Chondrocyte (in vitro differentiated cells): ENCODE results near the gene FBXL2. TPM values are rescaled to one million over a fixed set of nuclear protein-coding genes. Genes with fewer than 3 reads are reported as not detected.
"Not testable (repeated sequence)": the region's sequence is repeated elsewhere in the genome, so short reads cannot be mapped to it uniquely, and the experiment has no call there.

Experiments used
- DNase-seq: peaks from one replicate; pipeline ENCODE4 v3.0.0; 2021; ENCODE audit warnings: mixed read lengths, low spot score
- H3K27ac Mint-ChIP-seq: one replicate; pipeline ENCODE4 v1.8.0; 2021; ENCODE audit warnings: mild to moderate bottlenecking, moderate library complexity, mixed read lengths; ENCODE audit not compliant: unreplicated experiment
- H3K27me3 Mint-ChIP-seq: 2 replicates; pipeline ENCODE4 v1.8.0; 2021; ENCODE audit warnings: low read depth, mixed read lengths
- H3K36me3 Mint-ChIP-seq: 2 replicates; pipeline ENCODE4 v1.8.0; 2021; ENCODE audit warnings: low read depth, mixed read lengths
- H3K4me1 Mint-ChIP-seq: 2 replicates; pipeline ENCODE4 v1.8.0; 2021; ENCODE audit warnings: low read depth, mild to moderate bottlenecking, mixed read lengths
- H3K4me3 Mint-ChIP-seq: one replicate; pipeline ENCODE4 v1.8.0; 2021; ENCODE audit warnings: mild to moderate bottlenecking, moderate library complexity, mixed read lengths; ENCODE audit not compliant: unreplicated experiment
- H3K9me3 Mint-ChIP-seq: 2 replicates; pipeline ENCODE4 v1.8.0; 2021; ENCODE audit warnings: low read depth, mixed read lengths
- total RNA-seq: library from RNA; stranded (reverse); gene quantifications from 3 replicates; pipeline ENCODE4 v1.2.1, GENCODE V29; 2021
- TF ChIP-seq, protein P1 (sequence below): fragments of 200-600 bp; sonication (generic); IDR thresholded peaks from 2 replicates; pipeline ENCODE4 v1.5.0; 2021; ENCODE audit warnings: antibody characterized with exemption, mild to moderate bottlenecking, moderate library complexity

The FBXL2 gene
- total RNA-seq, 1 donor from 2014 or later, result 22.2 TPM

GRCh38 chr3:33398410-33398809 is 121.2 kb downstream of the FBXL2 start:
- Mint-ChIP-seq H3K27ac (no peak overlapping the region), H3K36me3 (peaks cover 26% of the 10 kb centered on the region), H3K27me3 (no peaks in the 10 kb centered on the region), H3K4me1 (peaks cover 46% of the 10 kb centered on the region), H3K9me3 (no peaks in the 10 kb centered on the region), H3K4me3 (no peak overlapping the region)
- TF ChIP-seq, protein P1, sequence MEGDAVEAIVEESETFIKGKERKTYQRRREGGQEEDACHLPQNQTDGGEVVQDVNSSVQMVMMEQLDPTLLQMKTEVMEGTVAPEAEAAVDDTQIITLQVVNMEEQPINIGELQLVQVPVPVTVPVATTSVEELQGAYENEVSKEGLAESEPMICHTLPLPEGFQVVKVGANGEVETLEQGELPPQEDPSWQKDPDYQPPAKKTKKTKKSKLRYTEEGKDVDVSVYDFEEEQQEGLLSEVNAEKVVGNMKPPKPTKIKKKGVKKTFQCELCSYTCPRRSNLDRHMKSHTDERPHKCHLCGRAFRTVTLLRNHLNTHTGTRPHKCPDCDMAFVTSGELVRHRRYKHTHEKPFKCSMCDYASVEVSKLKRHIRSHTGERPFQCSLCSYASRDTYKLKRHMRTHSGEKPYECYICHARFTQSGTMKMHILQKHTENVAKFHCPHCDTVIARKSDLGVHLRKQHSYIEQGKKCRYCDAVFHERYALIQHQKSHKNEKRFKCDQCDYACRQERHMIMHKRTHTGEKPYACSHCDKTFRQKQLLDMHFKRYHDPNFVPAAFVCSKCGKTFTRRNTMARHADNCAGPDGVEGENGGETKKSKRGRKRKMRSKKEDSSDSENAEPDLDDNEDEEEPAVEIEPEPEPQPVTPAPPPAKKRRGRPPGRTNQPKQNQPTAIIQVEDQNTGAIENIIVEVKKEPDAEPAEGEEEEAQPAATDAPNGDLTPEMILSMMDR, result no peak
- DNase-seq, result no peak

DNA sequence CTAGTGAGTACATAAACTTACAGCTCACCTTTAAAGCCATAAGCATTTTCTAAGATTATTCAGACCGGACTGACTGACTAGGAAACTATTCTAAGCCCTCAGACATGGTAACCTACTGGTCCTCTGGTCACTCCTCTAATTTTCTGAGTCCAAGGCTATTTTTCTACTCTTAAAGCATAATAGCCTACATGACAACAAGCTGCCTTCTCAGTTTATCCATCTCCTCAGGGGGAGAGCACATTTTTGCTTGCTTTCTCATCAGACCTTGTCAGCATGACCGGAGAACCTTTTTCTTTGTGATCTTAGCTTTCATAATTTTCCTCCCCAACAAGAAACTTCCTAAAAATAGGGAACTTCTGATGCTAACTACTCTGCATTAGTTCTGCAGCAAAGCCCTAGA is 124.5 kb downstream of the FBXL2 start:
- Mint-ChIP-seq H3K4me3 (no peak overlapping the region), H3K4me1 (peaks cover 25% of the 10 kb centered on the region), H3K36me3 (peaks cover 20% of the 10 kb centered on the region), H3K9me3 (no peaks in the 10 kb centered on the region), H3K27me3 (no peaks in the 10 kb centered on the region), H3K27ac (peak overlapping the region; percentile 10)
- TF ChIP-seq, protein P1, result no peak
- no peak for DNase-seq

- no peaks in the 10 kb centered on the region for H3K9me3 Mint-ChIP-seq
- no peak for DNase-seq
- TF ChIP-seq, protein P1, result no peak
- peaks cover 19% of the 10 kb centered on the region for H3K36me3 Mint-ChIP-seq
- H3K27ac Mint-ChIP-seq, result peak overlapping the region; percentile 85
- H3K4me1 Mint-ChIP-seq, result peaks cover 23% of the 10 kb centered on the region
- H3K4me3 Mint-ChIP-seq, result no peak overlapping the region
- H3K27me3 Mint-ChIP-seq, result no peaks in the 10 kb centered on the region
Observed at GRCh38 chr3:33402936-33403335, 125.7 kb downstream of the FBXL2 start.

DNA sequence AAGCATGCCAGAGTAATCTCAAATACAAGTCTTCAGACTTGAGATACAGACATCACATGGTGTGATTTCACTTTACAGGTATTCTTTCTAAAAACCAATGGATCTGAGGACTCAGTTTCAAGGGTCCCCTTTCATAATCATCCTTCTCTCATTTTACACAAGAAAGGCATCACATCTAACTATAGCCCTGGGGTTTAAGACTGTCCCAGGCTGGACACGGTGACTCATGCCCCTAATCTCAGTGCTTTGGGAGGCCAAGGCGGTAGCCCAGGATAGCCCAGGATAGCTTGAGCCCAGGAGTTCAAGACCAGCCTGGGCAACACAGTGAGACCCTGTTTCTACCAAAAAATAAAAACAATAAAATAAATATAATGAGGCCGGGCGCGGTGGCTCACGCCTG is 126.5 kb downstream of the FBXL2 start:
- H3K4me1 Mint-ChIP-seq, result peaks cover 23% of the 10 kb centered on the region
- no peak overlapping the region for H3K4me3 Mint-ChIP-seq
- TF ChIP-seq, protein P1, result no peak
- DNase-seq, result no peak
- no peaks in the 10 kb centered on the region for H3K9me3 Mint-ChIP-seq
- no peak overlapping the region for H3K27ac Mint-ChIP-seq
- no peaks in the 10 kb centered on the region for H3K27me3 Mint-ChIP-seq
- peaks cover 22% of the 10 kb centered on the region for H3K36me3 Mint-ChIP-seq

DNA sequence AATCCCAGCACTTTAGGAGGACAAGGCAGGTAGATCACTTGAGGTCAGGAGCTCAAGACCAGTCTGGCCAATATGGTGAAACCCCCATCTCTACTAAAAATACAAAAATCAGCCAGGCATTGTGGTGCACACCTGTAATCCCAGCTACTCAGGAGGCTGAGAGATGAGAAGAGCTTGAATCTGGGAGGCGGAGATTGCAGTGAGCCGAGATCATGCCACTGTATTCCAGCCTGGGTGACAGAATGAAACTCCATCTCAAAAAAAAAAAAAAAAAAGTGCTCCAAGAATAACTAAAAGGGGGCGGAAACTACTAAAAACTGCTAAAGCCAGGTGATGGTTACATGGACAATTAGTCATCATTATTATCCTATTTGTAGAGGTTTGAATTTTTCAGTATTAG is 133.6 kb downstream of the FBXL2 start:
- Mint-ChIP-seq H3K27ac (peak overlapping the region; percentile 22), H3K36me3 (peaks cover 35% of the 10 kb centered on the region)
- not testable (repeated sequence) for H3K4me3 Mint-ChIP-seq, H3K27me3 Mint-ChIP-seq, H3K9me3 Mint-ChIP-seq, DNase-seq, H3K4me1 Mint-ChIP-seq

GRCh38 chr3:33417066-33417673 is 139.9 kb downstream of the FBXL2 start:
- Mint-ChIP-seq H3K36me3 (peaks cover 34% of the 10 kb centered on the region), H3K9me3 (no peaks in the 10 kb centered on the region), H3K4me3 (no peak overlapping the region), H3K4me1 (peaks cover 16% of the 10 kb centered on the region), H3K27me3 (no peaks in the 10 kb centered on the region), H3K27ac (no peak overlapping the region)
- TF ChIP-seq, protein P1, result no peak
- DNase-seq, result no peak
